Keratinocyte (primary cell): ENCODE results near the gene GTF3A. TPM values are rescaled to one million over a fixed set of nuclear protein-coding genes. Genes with fewer than 3 reads are reported as not detected.

ENCODE experiments used
- DNase-seq: peaks from one replicate; pipeline ENCODE4 v3.0.0-alpha.2; 2011; ENCODE audit warnings: low read depth, missing footprints, low spot score
- FAIRE-seq: peaks from 2 replicates; lab custom pipeline; 2011; peaks lifted over from hg19 to GRCh38; lab: Jason Lieb, UNC
- H2AFZ ChIP-seq: 2 replicates; pipeline ENCODE4 v1.6.0; 2012; ENCODE audit warnings: low read length, control low read depth, inconsistent platforms; ENCODE audit not compliant: control insufficient read depth
- H3K27ac ChIP-seq: 2 replicates; pipeline ENCODE4 v1.5.1; 2011; ENCODE audit warnings: low read length; ENCODE audit not compliant: control insufficient read depth, insufficient read depth
- H3K27me3 ChIP-seq: 3 replicates; pipeline ENCODE4 v1.6.0; 2011; ENCODE audit warnings: low read length; ENCODE audit not compliant: control insufficient read depth, insufficient read depth; ENCODE audit errors: extremely low read depth
- H3K36me3 ChIP-seq, 2 experiments: 2 replicates in 1 of 2; 3 replicates in 1 of 2; pipeline ENCODE4 v1.5.1; 2011; ENCODE audit warnings: low read length in 2 of 2, mild to moderate bottlenecking in 1 of 2; ENCODE audit not compliant: control insufficient read depth in 2 of 2, insufficient read depth in 2 of 2; ENCODE audit errors: extremely low read depth in 1 of 2
- H3K4me1 ChIP-seq: 3 replicates; pipeline ENCODE4 v1.5.1; 2011; ENCODE audit warnings: low read length; ENCODE audit not compliant: control insufficient read depth, insufficient read depth; ENCODE audit errors: extremely low read depth
- H3K4me2 ChIP-seq: 3 replicates; pipeline ENCODE4 v1.6.0; 2011; ENCODE audit warnings: low read depth, low read length; ENCODE audit not compliant: control insufficient read depth, insufficient read depth; ENCODE audit errors: extremely low read depth
- H3K4me3 ChIP-seq, 3 experiments: fragments of 200-600 bp in 1 of 3; sonication (generic) in 1 of 3; 2 replicates in 2 of 3; 3 replicates in 1 of 3; pipeline ENCODE4 v1.5.1; 2011 to 2016; ENCODE audit warnings: low read length in 3 of 3, mild to moderate bottlenecking in 3 of 3, control low read depth in 2 of 3, inconsistent platforms in 1 of 3, low read depth in 1 of 3, mixed read lengths in 1 of 3, mixed run types in 1 of 3, moderate library complexity in 1 of 3; ENCODE audit not compliant: control insufficient read depth in 2 of 3, insufficient read depth in 2 of 3; ENCODE audit errors: extremely low read depth in 1 of 3
- H3K79me2 ChIP-seq: 2 replicates; pipeline ENCODE4 v1.6.0; 2012; ENCODE audit warnings: low read length; ENCODE audit not compliant: control insufficient read depth, insufficient read depth
- H3K9ac ChIP-seq: 3 replicates; pipeline ENCODE4 v1.6.0; 2011; ENCODE audit warnings: low read length; ENCODE audit not compliant: control insufficient read depth, insufficient read depth; ENCODE audit errors: extremely low read depth
- H3K9me1 ChIP-seq: 3 replicates; pipeline ENCODE4 v1.6.0; 2011; ENCODE audit warnings: low read length; ENCODE audit not compliant: control insufficient read depth, insufficient read depth; ENCODE audit errors: extremely low read depth
- H3K9me3 ChIP-seq: 2 replicates; pipeline ENCODE4 v1.5.1; 2012; ENCODE audit warnings: low read depth, low read length; ENCODE audit not compliant: control insufficient read depth
- H4K20me1 ChIP-seq: 3 replicates; pipeline ENCODE4 v1.6.0; 2011; ENCODE audit warnings: low read length; ENCODE audit not compliant: control insufficient read depth, insufficient read depth; ENCODE audit errors: extremely low read depth
- CTCF ChIP-seq, 3 experiments: IDR thresholded peaks in 1 of 3; conservative IDR thresholded peaks in 1 of 3; optimal IDR thresholded peaks in 1 of 3; 2 replicates in 2 of 3; 3 replicates in 1 of 3; pipeline versions ENCODE3 to v1.5.1; 2011; ENCODE audit warnings: low read length in 3 of 3, mild to moderate bottlenecking in 3 of 3, moderate library complexity in 2 of 3, control low read depth in 1 of 3, inconsistent platforms in 1 of 3; ENCODE audit not compliant: insufficient read depth in 2 of 3; ENCODE audit errors: extremely low read depth in 1 of 3
- EZH2 ChIP-seq: IDR thresholded peaks from one replicate; pipeline ENCODE4 v1.6.1; 2012; ENCODE audit warnings: inconsistent platforms, mild to moderate bottlenecking, low read length, moderate library complexity
- dilution Hi-C: fragments of 300-500 bp; cut with MboI; formaldehyde crosslinking; loops from one replicate; pipeline ENCODE4 v1.7.0; 2020; ENCODE audit warnings: low sequenced_read_pairs; ENCODE audit not compliant: extremely low pct_ligation_motif_present
- polyA plus RNA-seq, 5 experiments: library from polyadenylated mRNA; depleted of rRNA in 3 of 5; stranded (reverse) in 3 of 5; stranded (forward) in 1 of 5; unstranded in 1 of 5; fragments of >200 nt; gene quantifications; 1 replicate in 1 of 5; 2 replicates in 3 of 5; 3 replicates in 1 of 5; pipeline versions ENCODE4 v1.2.1 to v1.2.3, GENCODE V29; 2011 to 2012; ENCODE audit warnings: missing spikeins in 2 of 5, low read depth in 1 of 5, low replicate concordance in 1 of 5

The GTF3A gene
- polyA plus RNA-seq, 1 donor (not counting 4 experiments of a cell fraction or from before 2014, with no cell fraction given) = 97.8 TPM

- H3K36me3 ChIP-seq = no peaks in the 10 kb centered on the region
- dilution Hi-C loops = no loop called here
These were observed 48.0 kb downstream of the GTF3A start for GRCh38 chr13:27472441-27472840.

GRCh38 chr13:27472941-27473340 lies 48.5 kb downstream of the GTF3A start:
- no peak for TF ChIP-seq CTCF (optimal IDR thresholded peaks at IDR 0.05 in 1 of 3, IDR thresholded peaks at IDR 0.05 in 1 of 3, conservative IDR thresholded peaks at IDR 0.05 in 1 of 3; ENCODE audit: extremely low read depth in 1 of 3, insufficient read depth in 2 of 3, low read length in 3 of 3)
- TF ChIP-seq EZH2 = no peak
- Histone ChIP-seq H3K27me3 (peaks cover 4% of the 10 kb centered on the region), H3K4me3 (no peak overlapping the region), H3K9me3 (no peaks in the 10 kb centered on the region), H3K4me1 (no peaks in the 10 kb centered on the region), H3K79me2 (no peaks in the 10 kb centered on the region), H2AFZ (no peak overlapping the region), H3K36me3 (no peaks in the 10 kb centered on the region), H3K9me1 (no peaks in the 10 kb centered on the region), H3K9ac (no peak overlapping the region), H4K20me1 (no peaks in the 10 kb centered on the region), H3K4me2 (no peak overlapping the region), H3K27ac (no peak overlapping the region)
- FAIRE-seq = no peak
- dilution Hi-C loops = no loop called here
- no peak for DNase-seq

More at GRCh38 chr13:27472441-27472840, 48.0 kb downstream of the GTF3A start:
- H3K27ac ChIP-seq = no peak overlapping the region
- no peaks in the 10 kb centered on the region for H4K20me1 ChIP-seq
- TF ChIP-seq EZH2 (no peak), CTCF (optimal IDR thresholded peaks at IDR 0.05 in 1 of 3, IDR thresholded peaks at IDR 0.05 in 1 of 3, conservative IDR thresholded peaks at IDR 0.05 in 1 of 3; ENCODE audit: extremely low read depth in 1 of 3, insufficient read depth in 2 of 3, low read length in 3 of 3) (no peak)
- no peaks in the 10 kb centered on the region for H3K9me1 ChIP-seq
- no peak overlapping the region for H2AFZ ChIP-seq
- no peaks in the 10 kb centered on the region for H3K79me2 ChIP-seq
- FAIRE-seq (no peak), DNase-seq (no peak)
- H3K4me2 ChIP-seq = no peak overlapping the region
- no peaks in the 10 kb centered on the region for H3K4me1 ChIP-seq
- peaks cover 4% of the 10 kb centered on the region for H3K27me3 ChIP-seq
- H3K4me3 ChIP-seq = no peak overlapping the region
- no peaks in the 10 kb centered on the region for H3K9me3 ChIP-seq
- no peak overlapping the region for H3K9ac ChIP-seq
